Right cardiac atrium (tissue), 5 donors: ENCODE results near the gene GHDC. TPM values are rescaled to one million over a fixed set of nuclear protein-coding genes. Genes with fewer than 3 reads are reported as not detected.
A peak's percentile ranks its signal among the peaks of the same experiment; 100 is the strongest.
"Not testable (repeated sequence)": the region's sequence is repeated elsewhere in the genome, so short reads cannot be mapped to it uniquely, and the experiment has no call there.

Experiments
- ATAC-seq, 2 donors: fragments of 200-7000 bp; cut with Tn5 transposase; one replicate each; pipeline versions ENCODE4 v1.8.0 to v1.9.1; 2020; ENCODE audit warnings: moderate library complexity in 2 of 2, mild to moderate bottlenecking in 1 of 2
- DNase-seq, 3 donors: peaks; one replicate each; pipeline ENCODE4 v3.0.0-alpha.2; 2020
- H3K27ac ChIP-seq: one replicate; pipeline ENCODE4 v1.5.1; 2013; ENCODE audit warnings: mild to moderate bottlenecking, low read length, control low read depth, moderate library complexity
- H3K27me3 ChIP-seq: one replicate; pipeline ENCODE4 v1.6.1; 2013; ENCODE audit not compliant: control insufficient read depth, insufficient read depth
- H3K4me1 ChIP-seq: one replicate; pipeline ENCODE4 v1.6.1; 2013; ENCODE audit warnings: low read length; ENCODE audit not compliant: control insufficient read depth, insufficient read depth
- H3K4me3 ChIP-seq: one replicate; pipeline ENCODE4 v1.5.1; 2013; ENCODE audit warnings: low read length, control low read depth
- H3K9me3 ChIP-seq: one replicate; pipeline ENCODE4 v1.6.1; 2013; ENCODE audit warnings: low read length; ENCODE audit not compliant: control insufficient read depth
- WGBS: extraction: QIAGEN DNeasy Blood & Tissue Kit; methylation state at CpG from one replicate; pipeline ENCODE4 v1.1.7; 2013; 5-methylcytosine and 5-hydroxymethylcytosine counted together
- intact Hi-C, 4 donors: fragments of 100-400 bp; cut with DNase I; formaldehyde crosslinking; loops; one replicate each; pipeline versions ENCODE4 v1.11.0 to v1.14.0; 2022 to 2023
- polyA plus RNA-seq: library from polyadenylated mRNA; stranded (reverse); fragments of 200-250 nt; gene quantifications from one replicate; pipeline ENCODE4 v1.2.3, GENCODE V29; 2013
- total RNA-seq, 4 donors: library from RNA; stranded (reverse); fragmentation: NEBNext Ultra II Directional; extraction: Animal tissue kit (Norgen Biotek cat#: 25700); gene quantifications; one replicate each; pipeline ENCODE4 v1.2.1, GENCODE V29; 2021
- donor health status: healthy with polysubstance abuse.
- donor health status: DM: no; HTN: yes; CAD: no.
- donor health status: DM: no; HTN: no; CAD: no.
- donor health status: DM: no; HTN: yes; CAD: no; lungs with severe emphysema.
- donor health status: DM: yes; HTN: yes; CAD: no.

Gene GHDC
- total and polyA plus RNA-seq, 5 donors = 10.5 to 15.4 (median 12.4) TPM

GRCh38 chr17:42227849-42228700, 33.8 kb upstream of the GHDC start:
- no peaks in the 10 kb centered on the region for H3K9me3 ChIP-seq
- H3K27ac ChIP-seq = peak overlapping the region; percentile 56
- intact Hi-C loops = no loop called here
- DNase-seq (no peak), ATAC-seq (peak in 1 of 2 donors; percentile 32)
- H3K4me3 ChIP-seq = no peak overlapping the region
- 50% methylated on average over 11 of the region's 11 CpGs for WGBS
- H3K27me3 ChIP-seq = no peaks in the 10 kb centered on the region
- peaks cover 5% of the 10 kb centered on the region for H3K4me1 ChIP-seq

GRCh38 chr17:42225646-42226045, 31.4 kb upstream of the GHDC start:
- Histone ChIP-seq H3K4me3 (no peak overlapping the region), H3K27me3 (no peaks in the 10 kb centered on the region), H3K9me3 (no peaks in the 10 kb centered on the region), H3K4me1 (peaks cover 5% of the 10 kb centered on the region), H3K27ac (no peak overlapping the region)
- DNase-seq = no peak
- 90% methylated on average over 5 of the region's 5 CpGs for WGBS
- no peak for ATAC-seq
- intact Hi-C loops = no loop called here

GRCh38 chr17:42224651-42225050, 30.4 kb upstream of the GHDC start:
- Histone ChIP-seq H3K4me3 (no peak overlapping the region), H3K4me1 (peaks cover 5% of the 10 kb centered on the region), H3K27ac (no peak overlapping the region), H3K9me3 (no peaks in the 10 kb centered on the region), H3K27me3 (no peaks in the 10 kb centered on the region)
- WGBS = 95% methylated on average over 6 of the region's 6 CpGs
- DNase-seq (no peak), ATAC-seq (no peak)
- intact Hi-C loops = no loop called here

GRCh38 chr17:42221886-42222745, 27.8 kb upstream of the GHDC start:
- 56% methylated on average over 3 of the region's 3 CpGs for WGBS
- intact Hi-C loops = no loop called here
- Histone ChIP-seq H3K27ac (no peak overlapping the region), H3K9me3 (no peaks in the 10 kb centered on the region), H3K27me3 (no peaks in the 10 kb centered on the region), H3K4me1 (no peaks in the 10 kb centered on the region), H3K4me3 (no peak overlapping the region)
- DNase-seq = no peak
- ATAC-seq = peak in 1 of 2 donors; percentile 52

GRCh38 chr17:42219280-42219679, 25.0 kb upstream of the GHDC start:
- intact Hi-C loops, DNase-seq, H3K4me3 ChIP-seq, H3K27me3 ChIP-seq, H3K27ac ChIP-seq, H3K4me1 ChIP-seq, ATAC-seq, H3K9me3 ChIP-seq: not testable (repeated sequence)
- WGBS = 100% methylated on average over 2 of the region's 17 CpGs

- H3K27ac ChIP-seq = no peak overlapping the region
Observed at GRCh38 chr17:42214156-42214555, 19.9 kb upstream of the GHDC start.

GRCh38 chr17:42212382-42212781, 18.1 kb upstream of the GHDC start:
- Histone ChIP-seq H3K27me3 (no peaks in the 10 kb centered on the region), H3K4me1 (no peaks in the 10 kb centered on the region), H3K4me3 (no peak overlapping the region), H3K9me3 (no peaks in the 10 kb centered on the region), H3K27ac (peak overlapping the region; percentile 64)
- ATAC-seq (peak in 1 of 2 donors; percentile 38), DNase-seq (no peak)
- 68% methylated on average over 7 of the region's 7 CpGs for WGBS
- intact Hi-C loops = no loop called here

More at GRCh38 chr17:42214156-42214555, 19.9 kb upstream of the GHDC start:
- DNase-seq = no peak
- no peak for ATAC-seq
- H3K27me3 ChIP-seq = no peaks in the 10 kb centered on the region
- intact Hi-C loops = no loop called here
- no peaks in the 10 kb centered on the region for H3K9me3 ChIP-seq
- 73% methylated on average over 2 of the region's 2 CpGs for WGBS
- H3K4me1 ChIP-seq = no peaks in the 10 kb centered on the region
- no peak overlapping the region for H3K4me3 ChIP-seq

GRCh38 chr17:42211921-42212341, 17.6 kb upstream of the GHDC start:
- intact Hi-C loops = not testable (repeated sequence)
- ATAC-seq = peak; percentile 88 to 89

GRCh38 chr17:42210046-42210445, 15.8 kb upstream of the GHDC start:
- H3K9me3 ChIP-seq = no peaks in the 10 kb centered on the region
- ATAC-seq = no peak
- H3K4me3 ChIP-seq = no peak overlapping the region
- intact Hi-C loops = no loop called here
- no peaks in the 10 kb centered on the region for H3K27me3 ChIP-seq
- WGBS = 87% methylated on average over 6 of the region's 6 CpGs
- no peaks in the 10 kb centered on the region for H3K4me1 ChIP-seq
- no peak overlapping the region for H3K27ac ChIP-seq
- DNase-seq = no peak

More at GRCh38 chr17:42211921-42212341, 17.6 kb upstream of the GHDC start:
- H3K27me3 ChIP-seq, H3K9me3 ChIP-seq, H3K4me3 ChIP-seq, H3K4me1 ChIP-seq: not testable (repeated sequence)
- peak; percentile 81 to 91 (median 86) for DNase-seq
- WGBS = 61% methylated on average over 9 of the region's 9 CpGs
- H3K27ac ChIP-seq = peak overlapping the region; percentile 64

- H3K9me3 ChIP-seq, ATAC-seq, intact Hi-C loops, H3K4me1 ChIP-seq, H3K27ac ChIP-seq, DNase-seq, H3K27me3 ChIP-seq, H3K4me3 ChIP-seq: not testable (repeated sequence)
- 73% methylated on average over 8 of the region's 8 CpGs for WGBS
Observed at GRCh38 chr17:42206153-42206612, 11.9 kb upstream of the GHDC start.

GRCh38 chr17:42203354-42203753, 9.1 kb upstream of the GHDC start:
- Histone ChIP-seq H3K4me3 (no peak overlapping the region), H3K9me3 (no peaks in the 10 kb centered on the region), H3K4me1 (peaks cover 4% of the 10 kb centered on the region), H3K27me3 (no peaks in the 10 kb centered on the region), H3K27ac (no peak overlapping the region)
- ATAC-seq (no peak), DNase-seq (no peak)
- WGBS = 100% methylated on average over 2 of the region's 2 CpGs
- intact Hi-C loops = no loop called here
